C4-2B (cell line): Measurements from ENCODE around the gene CCT5.
"Not testable (repeated sequence)": the region's sequence is repeated elsewhere in the genome, so short reads cannot be mapped to it uniquely, and the experiment has no call there.

Experiments used
- CTCF ChIP-seq: fragments of 450-650 bp; conservative IDR thresholded peaks from 2 replicates; pipeline ENCODE4 v1.5.1; 2017; ENCODE audit warnings: mild to moderate bottlenecking
- ZFX ChIP-seq: fragments of 450-650 bp; IDR thresholded peaks from 2 replicates; pipeline ENCODE4 v1.6.1; 2017

GRCh38 chr5:10272875-10273209 lies 22.8 kb downstream of the CCT5 start:
- not testable (repeated sequence) for TF ChIP-seq ZFX, CTCF
